ENCODE data around the gene FBN2. TPM values are rescaled to one million over a fixed set of nuclear protein-coding genes. Genes with fewer than 3 reads are reported as not detected.

FBN2 gene
- total and polyA plus RNA-seq, 9 of the 15 experiments (the other 6 are each of a cell fraction or from before 2014, with no cell fraction given) = 0.01 to 0.09 TPM; not detected in 7

GRCh38 chr5:128228521-128228920, 309.5 kb downstream of the FBN2 start:
- Histone ChIP-seq H3K27ac (ENCODE audit: extremely low read depth, low read depth, low read length) (no peak overlapping the region), H3K79me2 (ENCODE audit: control insufficient read depth, insufficient read depth, low read length) (no peaks in the 10 kb centered on the region), H3K4me1 (replicated peaks in 1 of 2; ENCODE audit: control insufficient read depth in 2 of 2, insufficient read depth in 2 of 2, low read length in 2 of 2) (no peaks in the 10 kb centered on the region), H4K20me1 (replicated peaks; ENCODE audit: control insufficient read depth, insufficient read depth, low read length) (no peaks in the 10 kb centered on the region), H3K9me1 (ENCODE audit: control insufficient read depth, insufficient read depth, low read length) (no peaks in the 10 kb centered on the region), H3K4me3 (no peak overlapping the region), H2AFZ (ENCODE audit: low read depth, low read length) (no peak overlapping the region), H3K9me3 (replicated peaks; ENCODE audit: control insufficient read depth, insufficient read depth, low read depth, low read length) (no peaks in the 10 kb centered on the region), H3K9ac (ENCODE audit: insufficient read depth in 1 of 2, low read depth in 2 of 2, low read length in 2 of 2) (no peak overlapping the region), H3K27me3 (ENCODE audit: control insufficient read depth in 2 of 2, insufficient read depth in 2 of 2, low read length in 2 of 2) (no peaks in the 10 kb centered on the region), H3K36me3 (ENCODE audit: control insufficient read depth, insufficient read depth, low read length) (no peaks in the 10 kb centered on the region), H3K4me2 (ENCODE audit: insufficient read depth, low read length) (no peak overlapping the region)
- TF ChIP-seq MNT (conservative IDR thresholded peaks at IDR 0.05) (no peak), TRIM24 (IDR thresholded peaks at IDR 0.05) (no peak), ZNF830 (CRISPR knock-in tag; IDR thresholded peaks at IDR 0.05) (no peak), IFI16 (CRISPR knock-in tag; IDR thresholded peaks at IDR 0.05) (no peak), STAT6 (CRISPR knock-in tag; IDR thresholded peaks at IDR 0.05) (no peak), L3MBTL2 (IDR thresholded peaks at IDR 0.05) (no peak), ZNF79 (CRISPR knock-in tag; IDR thresholded peaks at IDR 0.05; ENCODE audit: low read depth) (no peak), LEF1 (IDR thresholded peaks at IDR 0.05) (no peak), CEBPZ (IDR thresholded peaks at IDR 0.05; ENCODE audit: borderline replicate concordance, low read depth, low read length) (no peak), HMGN3 (IDR thresholded peaks at IDR 0.05; ENCODE audit: borderline replicate concordance, extremely low read depth, insufficient read length, low read depth, low read length) (no peak), ZNF239 (CRISPR knock-in tag; IDR thresholded peaks at IDR 0.05) (no peak), HDGF (IDR thresholded peaks at IDR 0.05) (no peak), ELK1 (CRISPR knock-in tag; IDR thresholded peaks at IDR 0.05) (no peak), NR3C1 (CRISPR knock-in tag; IDR thresholded peaks at IDR 0.05) (no peak)
- intact Hi-C loops (cut with micrococcal nuclease) = no loop called here
- no peak for ATAC-seq
- 3% methylated on average over 3 of the region's 3 CpGs for WGBS (ENCODE audit: insufficient coverage, low coverage, missing lambda C conversion rate)
- CTCF ChIA-PET (ENCODE audit: low intra/inter-chr PET ratio) = no interaction called here
- POLR2A ChIA-PET = no interaction called here
- no TSS peak for BruUV-seq (replicated peaks)
- no peak for FAIRE-seq
- in situ Hi-C loops (cut with MboI) = loop anchor here (10.0 kb wide), 1 partner anchor 1546 kb away; no protein-coding TSS in a partner anchor
- no peak for DNase-seq (ENCODE audit: extremely low read depth in 1 of 4, low spot score in 3 of 4)
